ENCODE data around the gene SLC25A25. TPM values are rescaled to one million over a fixed set of nuclear protein-coding genes. Genes with fewer than 3 reads are reported as not detected.

SLC25A25 gene
- total RNA-seq, 1 donor from 2014 or later = 33.0 TPM

- peaks cover 14% of the 10 kb centered on the region for H3K4me1 Mint-ChIP-seq (ENCODE audit: low read depth, unreplicated experiment)
- H3K36me3 Mint-ChIP-seq (ENCODE audit: unreplicated experiment) = no peaks in the 10 kb centered on the region
Observed at GRCh38 chr9:128124873-128125579, 57.0 kb downstream of the SLC25A25 start.

GRCh38 chr9:128125580-128126354, 57.7 kb downstream of the SLC25A25 start:
- Mint-ChIP-seq H3K27ac (ENCODE audit: unreplicated experiment) (peak overlapping the region; percentile 8), H3K9me3 (ENCODE audit: unreplicated experiment) (peaks cover 11% of the 10 kb centered on the region), H3K4me3 (ENCODE audit: unreplicated experiment) (peak overlapping the region; percentile 75), H3K27me3 (ENCODE audit: unreplicated experiment) (peaks cover 5% of the 10 kb centered on the region), H3K36me3 (ENCODE audit: unreplicated experiment) (no peaks in the 10 kb centered on the region), H3K4me1 (ENCODE audit: low read depth, unreplicated experiment) (peaks cover 14% of the 10 kb centered on the region)
- TF ChIP-seq, protein P1, sequence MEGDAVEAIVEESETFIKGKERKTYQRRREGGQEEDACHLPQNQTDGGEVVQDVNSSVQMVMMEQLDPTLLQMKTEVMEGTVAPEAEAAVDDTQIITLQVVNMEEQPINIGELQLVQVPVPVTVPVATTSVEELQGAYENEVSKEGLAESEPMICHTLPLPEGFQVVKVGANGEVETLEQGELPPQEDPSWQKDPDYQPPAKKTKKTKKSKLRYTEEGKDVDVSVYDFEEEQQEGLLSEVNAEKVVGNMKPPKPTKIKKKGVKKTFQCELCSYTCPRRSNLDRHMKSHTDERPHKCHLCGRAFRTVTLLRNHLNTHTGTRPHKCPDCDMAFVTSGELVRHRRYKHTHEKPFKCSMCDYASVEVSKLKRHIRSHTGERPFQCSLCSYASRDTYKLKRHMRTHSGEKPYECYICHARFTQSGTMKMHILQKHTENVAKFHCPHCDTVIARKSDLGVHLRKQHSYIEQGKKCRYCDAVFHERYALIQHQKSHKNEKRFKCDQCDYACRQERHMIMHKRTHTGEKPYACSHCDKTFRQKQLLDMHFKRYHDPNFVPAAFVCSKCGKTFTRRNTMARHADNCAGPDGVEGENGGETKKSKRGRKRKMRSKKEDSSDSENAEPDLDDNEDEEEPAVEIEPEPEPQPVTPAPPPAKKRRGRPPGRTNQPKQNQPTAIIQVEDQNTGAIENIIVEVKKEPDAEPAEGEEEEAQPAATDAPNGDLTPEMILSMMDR (IDR thresholded peaks at IDR 0.05; ENCODE audit: partially characterized antibody, unreplicated experiment) = no peak
- peak; percentile 27 for DNase-seq

More at GRCh38 chr9:128124873-128125579, 57.0 kb downstream of the SLC25A25 start:
- H3K27me3 Mint-ChIP-seq (ENCODE audit: unreplicated experiment) = peaks cover 5% of the 10 kb centered on the region
- peaks cover 11% of the 10 kb centered on the region for H3K9me3 Mint-ChIP-seq (ENCODE audit: unreplicated experiment)
- DNase-seq = peak; percentile 88
- TF ChIP-seq, protein P1 (IDR thresholded peaks at IDR 0.05; ENCODE audit: partially characterized antibody, unreplicated experiment) = no peak
- no peak overlapping the region for H3K4me3 Mint-ChIP-seq (ENCODE audit: unreplicated experiment)
- H3K27ac Mint-ChIP-seq (ENCODE audit: unreplicated experiment) = no peak overlapping the region

GRCh38 chr9:128127568-128127989, 59.5 kb downstream of the SLC25A25 start, which contains the start of gene PTGES2:
Gene PTGES2 (minus strand): TSS chr9:128127729. CDS start chr9:128127717, 12 bp downstream.
- Mint-ChIP-seq H3K27me3 (ENCODE audit: unreplicated experiment) (peaks cover 8% of the 10 kb centered on the region), H3K4me3 (ENCODE audit: unreplicated experiment) (peak within 1 kb of the TSS; percentile 97), H3K4me1 (ENCODE audit: low read depth, unreplicated experiment) (peaks cover 23% of the 10 kb centered on the region), H3K27ac (ENCODE audit: unreplicated experiment) (peak within 1 kb of the TSS; percentile 98), H3K36me3 (ENCODE audit: unreplicated experiment) (no peaks in the 10 kb centered on the region), H3K9me3 (ENCODE audit: unreplicated experiment) (peaks cover 13% of the 10 kb centered on the region)
- TF ChIP-seq, protein P1 (IDR thresholded peaks at IDR 0.05; ENCODE audit: partially characterized antibody, unreplicated experiment) = no peak
- DNase-seq = peak; percentile 87

GRCh38 chr9:128127990-128128835, 60.2 kb downstream of the SLC25A25 start:
- H3K4me1 Mint-ChIP-seq (ENCODE audit: low read depth, unreplicated experiment) = peaks cover 29% of the 10 kb centered on the region
- H3K9me3 Mint-ChIP-seq (ENCODE audit: unreplicated experiment) = peaks cover 17% of the 10 kb centered on the region
- H3K36me3 Mint-ChIP-seq (ENCODE audit: unreplicated experiment) = no peaks in the 10 kb centered on the region
- DNase-seq = peak; percentile 88
- peak overlapping the region; percentile 97 for H3K4me3 Mint-ChIP-seq (ENCODE audit: unreplicated experiment)
- peak overlapping the region; percentile 98 for H3K27ac Mint-ChIP-seq (ENCODE audit: unreplicated experiment)
- TF ChIP-seq, protein P1 (IDR thresholded peaks at IDR 0.05; ENCODE audit: partially characterized antibody, unreplicated experiment) = no peak
- peaks cover 9% of the 10 kb centered on the region for H3K27me3 Mint-ChIP-seq (ENCODE audit: unreplicated experiment)

All from glutamatergic neuron (in vitro differentiated cells).